Measurements from ENCODE around the gene LRSAM1. TPM values are rescaled to one million over a fixed set of nuclear protein-coding genes. Genes with fewer than 3 reads are reported as not detected.
A peak's percentile ranks its signal among the peaks of the same experiment; 100 is the strongest.

Gene LRSAM1
- total RNA-seq, 1 donor from 2014 or later: 6.7 TPM

DNA sequence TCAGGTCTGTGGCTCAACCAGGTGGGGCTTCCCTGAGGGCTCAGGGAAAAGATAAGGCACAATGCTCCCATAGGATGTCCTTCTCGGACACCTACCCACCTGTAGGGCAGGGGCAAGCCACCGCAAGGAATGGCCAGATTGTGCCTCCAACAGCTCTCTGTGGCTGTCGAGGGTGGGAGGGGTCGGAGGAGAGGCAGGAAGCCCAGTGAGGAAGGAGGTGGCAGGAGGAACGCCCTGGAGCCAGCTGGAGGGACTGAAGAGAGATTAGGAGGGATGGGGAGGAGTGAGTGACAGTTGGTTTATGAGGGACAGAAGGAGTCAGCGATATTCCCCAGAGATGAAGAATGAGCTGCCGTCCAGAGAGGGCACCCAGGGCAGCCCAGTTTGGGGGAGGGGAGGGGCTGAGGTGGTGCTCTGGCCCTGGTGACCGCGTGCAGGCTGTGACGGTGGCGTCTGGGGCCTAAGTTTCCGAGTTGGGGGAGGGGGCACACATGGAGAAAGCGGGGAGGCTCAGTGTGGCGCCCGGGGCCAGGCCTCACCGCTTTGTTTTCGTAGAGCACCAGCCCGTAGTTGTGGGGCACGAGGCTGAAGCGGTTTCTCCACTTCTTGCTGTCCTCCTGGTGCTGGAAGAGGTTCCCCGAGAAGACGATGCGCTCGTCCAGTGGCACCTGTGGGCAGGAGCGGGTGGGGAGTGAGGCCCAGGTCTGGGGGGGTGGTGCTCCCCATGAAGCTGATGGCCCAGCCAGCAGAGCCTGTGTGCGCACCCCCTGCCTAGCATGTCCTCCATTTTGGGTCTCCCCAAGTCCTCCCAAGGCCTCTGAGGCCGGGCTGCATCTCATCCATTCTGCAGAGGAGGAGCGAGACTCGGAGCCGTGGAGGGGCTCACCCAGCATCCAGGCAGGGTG lies 75.6 kb downstream of the LRSAM1 start:
- Histone ChIP-seq H3K27me3 (no peaks in the 10 kb centered on the region), H3K4me3 (no peak overlapping the region), H4K20me1 (ENCODE audit: low read depth) (no peaks in the 10 kb centered on the region), H3K79me2 (ENCODE audit: low read depth) (no peaks in the 10 kb centered on the region), H3K9ac (no peak overlapping the region), H3K9me3 (ENCODE audit: low read depth) (peaks cover 12% of the 10 kb centered on the region), H3F3A (ENCODE audit: low read depth) (peaks cover 26% of the 10 kb centered on the region), H2AFZ (replicated peaks) (no peak overlapping the region), H3K4me2 (no peak overlapping the region), H3K27ac (no peak overlapping the region), H3K4me1 (peaks cover 11% of the 10 kb centered on the region), H3K36me3 (peaks cover 5% of the 10 kb centered on the region)
- H3K27me3 Mint-ChIP-seq (ENCODE audit: insufficient read depth, low read depth): peaks cover 4% of the 10 kb centered on the region
- no peak for TF ChIP-seq EZH2phosphoT487 (IDR thresholded peaks at IDR 0.05)
- TF ChIP-seq, protein P1, sequence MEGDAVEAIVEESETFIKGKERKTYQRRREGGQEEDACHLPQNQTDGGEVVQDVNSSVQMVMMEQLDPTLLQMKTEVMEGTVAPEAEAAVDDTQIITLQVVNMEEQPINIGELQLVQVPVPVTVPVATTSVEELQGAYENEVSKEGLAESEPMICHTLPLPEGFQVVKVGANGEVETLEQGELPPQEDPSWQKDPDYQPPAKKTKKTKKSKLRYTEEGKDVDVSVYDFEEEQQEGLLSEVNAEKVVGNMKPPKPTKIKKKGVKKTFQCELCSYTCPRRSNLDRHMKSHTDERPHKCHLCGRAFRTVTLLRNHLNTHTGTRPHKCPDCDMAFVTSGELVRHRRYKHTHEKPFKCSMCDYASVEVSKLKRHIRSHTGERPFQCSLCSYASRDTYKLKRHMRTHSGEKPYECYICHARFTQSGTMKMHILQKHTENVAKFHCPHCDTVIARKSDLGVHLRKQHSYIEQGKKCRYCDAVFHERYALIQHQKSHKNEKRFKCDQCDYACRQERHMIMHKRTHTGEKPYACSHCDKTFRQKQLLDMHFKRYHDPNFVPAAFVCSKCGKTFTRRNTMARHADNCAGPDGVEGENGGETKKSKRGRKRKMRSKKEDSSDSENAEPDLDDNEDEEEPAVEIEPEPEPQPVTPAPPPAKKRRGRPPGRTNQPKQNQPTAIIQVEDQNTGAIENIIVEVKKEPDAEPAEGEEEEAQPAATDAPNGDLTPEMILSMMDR (IDR thresholded peaks at IDR 0.05): no peak
- TF ChIP-seq EZH2 (IDR thresholded peaks at IDR 0.05): no peak
- no peak for DNase-seq (ENCODE audit: low spot score)
- no peak overlapping the region for H3K27ac Mint-ChIP-seq
- H3K9me3 Mint-ChIP-seq: peaks cover 23% of the 10 kb centered on the region
- H3K36me3 Mint-ChIP-seq: peaks cover 36% of the 10 kb centered on the region
- H3K4me3 Mint-ChIP-seq: no peak overlapping the region
- peaks cover 21% of the 10 kb centered on the region for H3K4me1 Mint-ChIP-seq

DNA sequence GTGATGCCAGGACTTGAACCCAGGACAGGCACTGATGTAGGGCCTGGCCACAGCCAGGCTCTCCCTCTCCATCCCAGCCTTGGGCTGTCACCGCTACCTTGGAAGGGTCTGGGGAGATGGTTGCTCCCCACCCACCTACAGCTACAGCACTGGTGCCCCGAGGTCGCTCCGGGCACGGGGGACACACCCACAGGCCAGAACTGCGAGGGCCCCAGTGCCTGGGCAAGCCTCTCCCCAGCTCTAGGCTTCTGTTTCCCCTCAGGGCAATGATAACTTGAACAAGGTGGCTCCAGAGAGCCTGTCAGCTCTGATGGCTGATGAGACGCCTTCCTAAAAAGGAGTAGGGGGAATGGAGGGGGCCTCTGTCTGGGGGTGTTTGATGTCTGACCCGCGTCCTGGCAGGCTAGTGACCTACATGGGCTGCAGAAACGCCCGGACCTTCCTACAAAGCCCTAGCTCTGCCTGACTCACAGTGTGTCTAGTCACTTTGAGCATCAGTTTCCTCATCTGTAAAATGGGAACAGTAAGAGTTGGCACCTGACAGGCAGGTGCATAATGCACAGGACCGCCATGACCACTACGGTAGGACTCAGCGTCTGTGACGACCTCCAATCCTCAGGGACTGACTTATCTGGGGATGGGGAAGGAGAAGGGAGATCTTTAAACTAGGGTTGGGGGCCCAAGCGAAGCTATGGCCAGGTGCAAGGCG lies 76.4 kb downstream of the LRSAM1 start:
- H3K27ac ChIP-seq: no peak overlapping the region
- H3K79me2 ChIP-seq (ENCODE audit: low read depth): no peaks in the 10 kb centered on the region
- no peak for TF ChIP-seq EZH2 (IDR thresholded peaks at IDR 0.05)
- TF ChIP-seq EZH2phosphoT487 (IDR thresholded peaks at IDR 0.05): no peak
- TF ChIP-seq, protein P1 (IDR thresholded peaks at IDR 0.05): no peak

DNA sequence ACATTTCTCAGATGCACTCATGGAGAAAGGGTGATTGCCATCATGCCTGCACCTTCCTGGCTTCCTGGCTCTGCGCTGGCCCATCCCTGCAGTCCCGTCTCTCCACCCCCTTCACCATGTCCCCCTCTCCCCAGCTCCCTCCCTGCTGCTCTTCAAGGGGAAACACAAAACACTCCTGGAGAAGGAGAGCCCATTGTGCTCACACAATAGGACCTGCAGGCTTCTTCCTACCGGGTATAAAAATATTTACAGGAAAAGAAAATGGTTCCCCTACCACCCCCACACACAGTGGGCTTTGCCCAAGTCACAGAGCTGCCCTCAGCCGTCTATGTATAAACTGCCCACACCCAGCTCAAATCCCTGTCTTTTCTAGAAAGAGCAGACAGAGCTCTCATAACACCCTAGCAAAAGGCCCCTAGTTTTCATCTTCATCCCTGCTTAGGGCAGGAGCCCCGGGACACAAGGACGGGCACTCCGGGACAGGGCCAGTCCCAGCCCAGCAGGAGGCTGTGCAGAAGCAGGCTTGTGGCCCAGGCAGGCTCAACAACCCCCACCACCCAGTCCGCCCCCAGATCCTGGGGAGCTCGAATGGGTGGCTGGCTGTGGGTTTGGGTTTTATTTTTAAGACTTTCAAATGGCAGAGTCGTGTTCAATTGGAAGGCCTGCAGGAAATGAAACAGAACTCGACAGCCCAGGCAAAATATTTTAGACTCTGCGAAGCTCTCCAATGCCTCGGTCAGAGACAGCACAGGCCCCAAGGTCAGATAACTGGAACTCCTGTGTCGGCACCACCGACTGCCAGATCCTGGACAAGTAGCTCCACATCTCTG lies 77.3 kb downstream of the LRSAM1 start:
- peak overlapping the region; percentile 79 for H3K27ac ChIP-seq
- peaks cover 5% of the 10 kb centered on the region for H3K36me3 ChIP-seq
- Mint-ChIP-seq H3K9me3 (peaks cover 19% of the 10 kb centered on the region), H3K36me3 (peaks cover 27% of the 10 kb centered on the region), H3K4me3 (no peak overlapping the region), H3K27me3 (ENCODE audit: insufficient read depth, low read depth) (peaks cover 4% of the 10 kb centered on the region), H3K4me1 (peaks cover 21% of the 10 kb centered on the region), H3K27ac (peak overlapping the region; percentile 82)
- H3K4me3 ChIP-seq: no peak overlapping the region
- peaks cover 11% of the 10 kb centered on the region for H3K4me1 ChIP-seq
- no peak overlapping the region for H2AFZ ChIP-seq (replicated peaks)
- peaks cover 26% of the 10 kb centered on the region for H3F3A ChIP-seq (ENCODE audit: low read depth)
- TF ChIP-seq, protein P1 (IDR thresholded peaks at IDR 0.05): no peak
- TF ChIP-seq EZH2 (IDR thresholded peaks at IDR 0.05) (no peak), EZH2phosphoT487 (IDR thresholded peaks at IDR 0.05) (no peak)
- no peaks in the 10 kb centered on the region for H4K20me1 ChIP-seq (ENCODE audit: low read depth)
- H3K79me2 ChIP-seq (ENCODE audit: low read depth): no peaks in the 10 kb centered on the region
- H3K4me2 ChIP-seq: peak overlapping the region; percentile 31
- peak; percentile 73 for DNase-seq (ENCODE audit: low spot score)
- peaks cover 8% of the 10 kb centered on the region for H3K9me3 ChIP-seq (ENCODE audit: low read depth)
- H3K27me3 ChIP-seq: no peaks in the 10 kb centered on the region
- no peak overlapping the region for H3K9ac ChIP-seq

More for the DNA sequence above, 76.4 kb downstream of the LRSAM1 start:
- H2AFZ ChIP-seq (replicated peaks): no peak overlapping the region
- Mint-ChIP-seq H3K27me3 (ENCODE audit: insufficient read depth, low read depth) (peaks cover 4% of the 10 kb centered on the region), H3K27ac (peak overlapping the region; percentile 68), H3K4me1 (peaks cover 21% of the 10 kb centered on the region), H3K9me3 (peaks cover 23% of the 10 kb centered on the region), H3K36me3 (peaks cover 34% of the 10 kb centered on the region), H3K4me3 (no peak overlapping the region)
- peaks cover 11% of the 10 kb centered on the region for H3K4me1 ChIP-seq
- H3K9me3 ChIP-seq (ENCODE audit: low read depth): peaks cover 12% of the 10 kb centered on the region
- H4K20me1 ChIP-seq (ENCODE audit: low read depth): no peaks in the 10 kb centered on the region
- peak overlapping the region; percentile 31 for H3K4me2 ChIP-seq
- no peak overlapping the region for H3K9ac ChIP-seq
- H3K4me3 ChIP-seq: no peak overlapping the region
- peaks cover 5% of the 10 kb centered on the region for H3K36me3 ChIP-seq
- peaks cover 26% of the 10 kb centered on the region for H3F3A ChIP-seq (ENCODE audit: low read depth)
- no peaks in the 10 kb centered on the region for H3K27me3 ChIP-seq
- DNase-seq (ENCODE audit: low spot score): no peak
